K562 (cell line): ENCODE measurements around the gene UBR3. TPM values are rescaled to one million over a fixed set of nuclear protein-coding genes. Genes with fewer than 3 reads are reported as not detected.

Source experiments
- AFF4 ChIP-seq: sonication (generic); formaldehyde crosslinking; IDR thresholded peaks from 2 replicates; pipeline ENCODE4 v1.8.0; 2023; ENCODE audit warnings: mild to moderate bottlenecking, missing genetic modification reagents
- ATF1 ChIP-seq, 2 experiments: fragments of 450-650 bp in 1 of 2; IDR thresholded peaks; 2 replicates each; pipeline ENCODE4 v1.6.1; 2016; ENCODE audit warnings: missing compliant biosample characterization in 1 of 2, missing genetic modification characterization in 1 of 2
- BCLAF1 ChIP-seq, 2 experiments: fragments of 450-650 bp in 1 of 2; IDR thresholded peaks; 2 replicates each; pipeline ENCODE4 v1.6.1; 2011 to 2017; ENCODE audit warnings: low read depth in 2 of 2, antibody characterized with exemption in 1 of 2, borderline replicate concordance in 1 of 2, low read length in 1 of 2, mild to moderate bottlenecking in 1 of 2, mixed read lengths in 1 of 2; ENCODE audit not compliant: control insufficient read depth in 1 of 2
- BRF2 ChIP-seq: IDR thresholded peaks from 3 replicates; pipeline ENCODE4 v1.6.1; 2011; ENCODE audit warnings: borderline replicate concordance, mild to moderate bottlenecking; ENCODE audit not compliant: insufficient read length, insufficient read depth
- CBFA2T2 ChIP-seq: fragments of 450-650 bp; conservative IDR thresholded peaks from 2 replicates; pipeline ENCODE4 v1.6.1; 2017; ENCODE audit warnings: mild to moderate bottlenecking
- FOXA3 ChIP-seq, 2 experiments: fragments of 450-650 bp in 1 of 2; sonication (generic) in 1 of 2; formaldehyde crosslinking; IDR thresholded peaks in 1 of 2; conservative IDR thresholded peaks in 1 of 2; 2 replicates each; pipeline versions ENCODE4 v1.4.0 to v1.8.0; 2020 to 2022; ENCODE audit warnings: mild to moderate bottlenecking in 2 of 2, missing genetic modification reagents in 1 of 2
- NELFE ChIP-seq: IDR thresholded peaks from 2 replicates; pipeline ENCODE4 v1.6.1; 2011; ENCODE audit warnings: mild to moderate bottlenecking; ENCODE audit not compliant: insufficient read depth, insufficient read length
- RBBP5 ChIP-seq: fragments of 200-600 bp; sonication (generic); IDR thresholded peaks from 2 replicates; pipeline ENCODE4 v1.6.1; 2012; ENCODE audit warnings: borderline replicate concordance, mild to moderate bottlenecking, low read length, control low read depth, inconsistent platforms; ENCODE audit not compliant: insufficient read depth, poor library complexity, severe bottlenecking
- RBM14 ChIP-seq: fragments of 200-400 bp; formaldehyde crosslinking; IDR thresholded peaks from 2 replicates; pipeline ENCODE4 v1.6.1; 2018; ENCODE audit warnings: low read depth, mild to moderate bottlenecking, low read length, moderate library complexity, borderline replicate concordance; ENCODE audit not compliant: insufficient read depth
- RFX5 ChIP-seq: IDR thresholded peaks from 2 replicates; pipeline ENCODE4 v1.6.1; 2011; ENCODE audit warnings: low read depth, mild to moderate bottlenecking, improper control_type of control experiment, low read length
- SMARCE1 ChIP-seq: fragments of 450-650 bp; IDR thresholded peaks from 2 replicates; pipeline ENCODE4 v1.7.1; 2016; ENCODE audit warnings: mild to moderate bottlenecking
- THRA ChIP-seq: fragments of 450-650 bp; IDR thresholded peaks from 2 replicates; pipeline ENCODE4 v1.6.1; 2017; ENCODE audit warnings: mild to moderate bottlenecking, moderate library complexity
- ZEB2 ChIP-seq: fragments of 450-650 bp; IDR thresholded peaks from 2 replicates; pipeline ENCODE4 v1.6.1; 2016
- ZNF121 ChIP-seq: sonication (generic); formaldehyde crosslinking; conservative IDR thresholded peaks from 2 replicates; pipeline ENCODE4 v1.8.0; 2022; ENCODE audit warnings: missing genetic modification reagents
- ZNF212 ChIP-seq: fragments of 450-650 bp; formaldehyde crosslinking; IDR thresholded peaks from 2 replicates; pipeline ENCODE4 v1.4.0; 2020; ENCODE audit warnings: mild to moderate bottlenecking
- ZNF507 ChIP-seq: conservative IDR thresholded peaks from 2 replicates; pipeline ENCODE4 v1.6.1; 2017; ENCODE audit warnings: missing genetic modification characterization, missing compliant biosample characterization
- polyA plus RNA-seq, 8 experiments: library from polyadenylated mRNA; depleted of rRNA in 4 of 8; stranded (reverse) in 5 of 8; unstranded in 3 of 8; fragments of >200 nt; fragmentation: Nextera tagmentation in 2 of 8; fragmentation: Illumina TruSeq in 1 of 8; extraction: Ambion mirVana in 2 of 8; extraction: Trizol in 1 of 8; gene quantifications; 2 replicates each; pipeline versions ENCODE4 v1.2.1 to v1.2.3, GENCODE V29; 2011 to 2014; ENCODE audit warnings: inconsistent platforms in 1 of 8, missing spikeins in 1 of 8
- total RNA-seq, 7 experiments: library from RNA; depleted of rRNA in 6 of 7; stranded (reverse); fragments of >200 nt in 6 of 7; fragmentation: Illumina TruSeq in 2 of 7; extraction: Trizol in 2 of 7; gene quantifications; 2 replicates each; pipeline versions ENCODE4 v1.2.1 to v1.2.3, GENCODE V29; 2011 to 2021; ENCODE audit warnings: low replicate concordance in 1 of 7

The UBR3 gene
- total and polyA plus RNA-seq, 9 of the 15 experiments (the other 6 are each of a cell fraction or from before 2014, with no cell fraction given), result 14.4 to 63.5 (median 40.4) TPM

- no peak for TF ChIP-seq THRA
- no peak for TF ChIP-seq NELFE
- no peak for TF ChIP-seq ZNF507 (tag)
- peak; percentile 96 for TF ChIP-seq RBBP5
- no peak for TF ChIP-seq RFX5
- 0 out of 2 replicates have a peak, but pooled peaks have one; percentile 12 for TF ChIP-seq ZNF121
- peak; percentile 84; the same call in 1 of the 2 replicates for TF ChIP-seq AFF4
- TF ChIP-seq RBM14, result no peak
- no peak for TF ChIP-seq CBFA2T2
- no peak; the same call in 1 of the 2 replicates for TF ChIP-seq SMARCE1
- no peak for TF ChIP-seq BRF2
- TF ChIP-seq ATF1 (CRISPR knock-in tag; IDR thresholded peaks at IDR 0.05), result no peak
- TF ChIP-seq ATF1 (tag; IDR thresholded peaks at IDR 0.05), result peak; percentile 85
- TF ChIP-seq ZEB2, result peak; percentile 29
- no peak; the same call in 1 of the 2 replicates for TF ChIP-seq ZNF212 (CRISPR knock-in tag)
- peak in 1 of 2 experiments; percentile 82; a peak in 1 of 4 replicates for TF ChIP-seq FOXA3 (CRISPR knock-in tag; conservative IDR thresholded peaks at IDR 0.05 in 1 of 2, IDR thresholded peaks at IDR 0.05 in 1 of 2)
- no peak for TF ChIP-seq BCLAF1 (IDR thresholded peaks at IDR 0.05; ENCODE audit: borderline replicate concordance in 1 of 2, control insufficient read depth in 1 of 2, low read depth in 2 of 2, low read length in 1 of 2)
These were observed 2.6 kb upstream of the UBR3 start, which contains the start of gene METTL5 (continued) for GRCh38 chr2:169824373-169825333.
